NOMO-1 (cell line): ENCODE results near the gene THOC5.

Experiments
- DNase-seq, 2 experiments: peaks; one replicate each; lab custom pipeline; 2025; ENCODE audit not compliant: unreplicated experiment in 2 of 2; lab: John Stamatoyannopoulos, UW

THOC5 gene

GRCh38 chr22:29478326-29479276 is 75.0 kb downstream of the THOC5 start:
- peak in 1 of 2 experiments; percentile 17 for DNase-seq

- no peak for DNase-seq
Observed at GRCh38 chr22:29477723-29478318, 75.7 kb downstream of the THOC5 start.

- DNase-seq = no peak
Observed at GRCh38 chr22:29476116-29476515, 77.4 kb downstream of the THOC5 start.

GRCh38 chr22:29475550-29475949 is 78.0 kb downstream of the THOC5 start:
- DNase-seq = no peak

GRCh38 chr22:29473001-29473400 is 80.6 kb downstream of the THOC5 start:
- no peak for DNase-seq

- DNase-seq = peak; percentile 32 to 45
Observed at GRCh38 chr22:29470159-29470855, 83.2 kb downstream of the THOC5 start.

GRCh38 chr22:29469755-29470154 is 83.8 kb downstream of the THOC5 start:
- no peak for DNase-seq

GRCh38 chr22:29464581-29464980 is 89.0 kb downstream of the THOC5 start:
- no peak for DNase-seq

GRCh38 chr22:29463629-29464028 is 89.9 kb downstream of the THOC5 start:
- DNase-seq = no peak

- DNase-seq = no peak
Observed at GRCh38 chr22:29461263-29461662, 92.3 kb downstream of the THOC5 start.

GRCh38 chr22:29459773-29460172 is 93.8 kb downstream of the THOC5 start:
- no peak for DNase-seq

GRCh38 chr22:29458551-29458950 is 95.0 kb downstream of the THOC5 start:
- no peak for DNase-seq

GRCh38 chr22:29457730-29458129 is 95.8 kb downstream of the THOC5 start:
- peak in 1 of 2 experiments; percentile 27 for DNase-seq

GRCh38 chr22:29456211-29456671 is 97.3 kb downstream of the THOC5 start:
- no peak for DNase-seq
